Subcutaneous abdominal adipose tissue (tissue), 5 donors: ENCODE data around the gene SETX.
A peak's percentile ranks its signal among the peaks of the same experiment; 100 is the strongest.
"Not testable (repeated sequence)": the region's sequence is repeated elsewhere in the genome, so short reads cannot be mapped to it uniquely, and the experiment has no call there.

ENCODE experiments used
- H3K27ac ChIP-seq: one replicate; pipeline ENCODE4 v1.7.0; 2013; ENCODE audit warnings: low read depth, mild to moderate bottlenecking, inconsistent platforms, low read length, moderate library complexity
- H3K27me3 ChIP-seq, 5 donors: one replicate each; pipeline ENCODE4 v1.7.0; 2013; ENCODE audit warnings: low read length in 5 of 5, inconsistent platforms in 1 of 5; ENCODE audit not compliant: control insufficient read depth in 5 of 5, insufficient read depth in 4 of 5
- H3K36me3 ChIP-seq, 5 donors: one replicate each; pipeline ENCODE4 v1.7.0; 2013; ENCODE audit warnings: low read length in 5 of 5; ENCODE audit not compliant: control insufficient read depth in 5 of 5, insufficient read depth in 5 of 5
- H3K4me1 ChIP-seq, 5 donors: one replicate each; pipeline ENCODE4 v1.7.0; 2013; ENCODE audit warnings: low read length in 5 of 5, mild to moderate bottlenecking in 3 of 5, moderate library complexity in 1 of 5; ENCODE audit not compliant: control insufficient read depth in 5 of 5, insufficient read depth in 5 of 5
- H3K4me3 ChIP-seq, 5 donors: one replicate each; pipeline ENCODE4 v1.7.0; 2013; ENCODE audit warnings: low read length in 5 of 5, low read depth in 1 of 5
- H3K9ac ChIP-seq, 5 donors: one replicate each; pipeline ENCODE4 v1.7.0; 2013; ENCODE audit warnings: low read length in 5 of 5, mild to moderate bottlenecking in 4 of 5, moderate library complexity in 3 of 5
- H3K9me3 ChIP-seq, 5 donors: one replicate each; pipeline ENCODE4 v1.7.0; 2013; ENCODE audit warnings: low read length in 5 of 5; ENCODE audit not compliant: control insufficient read depth in 5 of 5
- donor health status: healthy.
- donor health status: healthy.
- donor health status: healthy.
- donor health status: healthy.
- donor health status: healthy.

The SETX gene

GRCh38 chr9:132295181-132295580 is 59.6 kb downstream of the SETX start:
- H3K27ac ChIP-seq: no peak overlapping the region
- no peaks in the 10 kb centered on the region for H3K9me3 ChIP-seq
- peaks cover 52 to 78% (median 68%) of the 10 kb centered on the region in 5 donors for H3K36me3 ChIP-seq
- H3K4me3 ChIP-seq: no peak overlapping the region
- H3K9ac ChIP-seq: no peak overlapping the region
- H3K4me1 ChIP-seq: no peaks in the 10 kb centered on the region
- H3K27me3 ChIP-seq: no peaks in the 10 kb centered on the region

GRCh38 chr9:132293145-132293721 is 61.6 kb downstream of the SETX start:
- peaks cover 41 to 68% (median 51%) of the 10 kb centered on the region in 5 donors for H3K36me3 ChIP-seq

GRCh38 chr9:132288966-132289365 is 65.8 kb downstream of the SETX start:
- peaks cover 20 to 65% (median 42%) of the 10 kb centered on the region in 5 donors for H3K36me3 ChIP-seq
- H3K9me3 ChIP-seq: no peaks in the 10 kb centered on the region
- peak overlapping the region in 1 of 5 donors; percentile 48 for H3K9ac ChIP-seq
- no peaks in the 10 kb centered on the region for H3K4me1 ChIP-seq
- no peak overlapping the region for H3K27ac ChIP-seq
- H3K27me3 ChIP-seq: no peaks in the 10 kb centered on the region
- H3K4me3 ChIP-seq: no peak overlapping the region

More at GRCh38 chr9:132293145-132293721, 61.6 kb downstream of the SETX start:
- H3K27me3 ChIP-seq: no peaks in the 10 kb centered on the region
- no peaks in the 10 kb centered on the region for H3K9me3 ChIP-seq
- no peak overlapping the region for H3K9ac ChIP-seq
- no peaks in the 10 kb centered on the region for H3K4me1 ChIP-seq
- H3K4me3 ChIP-seq: no peak overlapping the region
- no peak overlapping the region for H3K27ac ChIP-seq

- Histone ChIP-seq H3K36me3 (peaks cover 25 to 69% (median 46%) of the 10 kb centered on the region in 5 donors), H3K4me1 (no peaks in the 10 kb centered on the region), H3K9me3 (no peaks in the 10 kb centered on the region), H3K27ac (no peak overlapping the region), H3K9ac (peak overlapping the region in 1 of 5 donors; percentile 48), H3K27me3 (no peaks in the 10 kb centered on the region), H3K4me3 (no peak overlapping the region)
Observed at GRCh38 chr9:132288361-132288760, 66.4 kb downstream of the SETX start.

GRCh38 chr9:132287256-132287760 is 67.5 kb downstream of the SETX start:
- H3K4me1 ChIP-seq: no peaks in the 10 kb centered on the region
- no peak overlapping the region for H3K27ac ChIP-seq
- H3K4me3 ChIP-seq: no peak overlapping the region
- peaks cover 33 to 75% (median 52%) of the 10 kb centered on the region in 5 donors for H3K36me3 ChIP-seq
- no peaks in the 10 kb centered on the region for H3K27me3 ChIP-seq
- no peak overlapping the region for H3K9ac ChIP-seq
- H3K9me3 ChIP-seq: no peaks in the 10 kb centered on the region

- H3K36me3 ChIP-seq: peaks cover 60 to 97% (median 82%) of the 10 kb centered on the region in 5 donors
Observed at GRCh38 chr9:132283863-132284262, 70.9 kb downstream of the SETX start.

GRCh38 chr9:132283165-132283564 is 71.6 kb downstream of the SETX start:
- Histone ChIP-seq H3K9ac (no peak overlapping the region), H3K4me3 (no peak overlapping the region), H3K9me3 (no peaks in the 10 kb centered on the region), H3K27me3 (no peaks in the 10 kb centered on the region), H3K27ac (no peak overlapping the region), H3K4me1 (no peaks in the 10 kb centered on the region), H3K36me3 (peaks cover 58 to 97% (median 83%) of the 10 kb centered on the region in 5 donors)

More at GRCh38 chr9:132283863-132284262, 70.9 kb downstream of the SETX start:
- Histone ChIP-seq H3K9ac (no peak overlapping the region), H3K4me3 (no peak overlapping the region), H3K4me1 (no peaks in the 10 kb centered on the region), H3K27ac (no peak overlapping the region), H3K9me3 (no peaks in the 10 kb centered on the region), H3K27me3 (no peaks in the 10 kb centered on the region)

- no peaks in the 10 kb centered on the region for H3K9me3 ChIP-seq
- H3K27me3 ChIP-seq: no peaks in the 10 kb centered on the region
- H3K4me1 ChIP-seq: no peaks in the 10 kb centered on the region
- H3K27ac ChIP-seq: no peak overlapping the region
- peaks cover 53 to 98% (median 93%) of the 10 kb centered on the region in 5 donors for H3K36me3 ChIP-seq
- no peak overlapping the region for H3K9ac ChIP-seq
- no peak overlapping the region for H3K4me3 ChIP-seq
Observed at GRCh38 chr9:132274861-132275260, 79.9 kb downstream of the SETX start.

GRCh38 chr9:132269704-132270516 is 84.9 kb downstream of the SETX start:
- not testable (repeated sequence) for H3K27me3 ChIP-seq, H3K4me1 ChIP-seq, H3K4me3 ChIP-seq, H3K9ac ChIP-seq, H3K27ac ChIP-seq, H3K9me3 ChIP-seq
- peaks cover 30 to 85% (median 72%) of the 10 kb centered on the region in 5 donors for H3K36me3 ChIP-seq

GRCh38 chr9:132268725-132269352 is 85.9 kb downstream of the SETX start:
- H3K27me3 ChIP-seq: no peaks in the 10 kb centered on the region
- H3K27ac ChIP-seq: no peak overlapping the region
- no peaks in the 10 kb centered on the region for H3K4me1 ChIP-seq
- H3K36me3 ChIP-seq: peaks cover 27 to 85% (median 74%) of the 10 kb centered on the region in 5 donors
- H3K4me3 ChIP-seq: no peak overlapping the region
- no peak overlapping the region for H3K9ac ChIP-seq
- H3K9me3 ChIP-seq: no peaks in the 10 kb centered on the region
